Stomach (tissue), 9 donors: ENCODE measurements around the gene LSM3. TPM values are rescaled to one million over a fixed set of nuclear protein-coding genes. Genes with fewer than 3 reads are reported as not detected.

Experiments used
- DNase-seq, 2 donors: peaks; one replicate each; pipeline versions ENCODE4 v3.0.0 to v3.0.0-alpha.2; 2013 to 2019
- H3K27ac ChIP-seq, 5 donors: fragments of 200-600 bp in 4 of 5; sonication (generic) in 4 of 5; one replicate each; pipeline ENCODE4 v1.5.1; 2013 to 2019; ENCODE audit warnings: mild to moderate bottlenecking in 1 of 5, moderate library complexity in 1 of 5
- H3K27me3 ChIP-seq, 3 donors: fragments of 200-600 bp; sonication (generic); one replicate each; pipeline ENCODE4 v1.5.1; 2017 to 2019; ENCODE audit warnings: mixed run types in 1 of 3
- H3K36me3 ChIP-seq, 4 donors: fragments of 200-600 bp; sonication (generic); 1 replicate in 3 of 4; 2 replicates in 1 of 4; pipeline ENCODE4 v1.5.1; 2016 to 2019
- H3K4me1 ChIP-seq, 4 donors: fragments of 200-600 bp; sonication (generic); one replicate each; pipeline ENCODE4 v1.5.1; 2016 to 2019
- H3K4me3 ChIP-seq, 4 donors: fragments of 200-600 bp; sonication (generic) in 3 of 4; one replicate each; pipeline ENCODE4 v1.5.1; 2016 to 2019; ENCODE audit warnings: mild to moderate bottlenecking in 1 of 4
- H3K9me3 ChIP-seq, 4 donors: fragments of 200-600 bp; sonication (generic); one replicate each; pipeline ENCODE4 v1.5.1; 2016 to 2019
- CTCF ChIP-seq, 7 experiments: fragments of 450-650 bp in 4 of 7; fragments of 200-600 bp in 3 of 7; sonication (generic) in 3 of 7; IDR thresholded peaks; one replicate each; pipeline ENCODE4 v1.5.1; 2016 to 2019; ENCODE audit warnings: antibody characterized with exemption in 7 of 7, control low read depth in 2 of 7, mild to moderate bottlenecking in 1 of 7
- EP300 ChIP-seq: sonication (generic); formaldehyde crosslinking; IDR thresholded peaks from one replicate; pipeline ENCODE4 v1.6.1; 2017; ENCODE audit warnings: antibody characterized with exemption
- POLR2A ChIP-seq, 4 donors: fragments of 450-650 bp; IDR thresholded peaks; one replicate each; pipeline ENCODE4 v1.6.1; 2016; ENCODE audit warnings: antibody characterized with exemption in 4 of 4, control low read depth in 2 of 4, mild to moderate bottlenecking in 1 of 4, moderate library complexity in 1 of 4
- POLR2AphosphoS5 ChIP-seq, 3 donors: sonication (generic); formaldehyde crosslinking; IDR thresholded peaks; one replicate each; pipeline ENCODE4 v1.6.1; 2016; ENCODE audit warnings: antibody characterized with exemption in 3 of 3
- WGBS, 5 donors: extraction: QIAGEN DNeasy Blood & Tissue Kit in 3 of 5; methylation state at CpG; one replicate each; pipeline versions ENCODE4 v1.1.5 to v1.1.7; 2013 to 2018; 5-methylcytosine and 5-hydroxymethylcytosine counted together
- intact Hi-C: fragments of 100-400 bp; cut with DNase I; formaldehyde crosslinking; loops from one replicate; pipeline ENCODE4 v1.15.1; 2023; ENCODE audit warnings: low total_unique reads
- polyA plus RNA-seq, 3 donors: library from polyadenylated mRNA; stranded (reverse); fragments of 200-250 nt; gene quantifications; one replicate each; pipeline ENCODE4 v1.2.3, GENCODE V29; 2013
- total RNA-seq, 5 donors: library from RNA; depleted of rRNA; stranded (reverse); fragments of >200 nt; gene quantifications; one replicate each; pipeline versions ENCODE4 v1.1.0 to v1.2.3, GENCODE V29; 2014 to 2016
- donor health status: healthy with polysubstance abuse.
- donor health status: Bipolar disorder and iron deficiency.
- donor health status: healthy.

Gene LSM3
- total and polyA plus RNA-seq, 8 donors, result 2.2 to 15.0 (median 11.0) TPM

- DNase-seq, result no peak
These were observed 45.3 kb upstream of the LSM3 start for GRCh38 chr3:14133188-14133800.

GRCh38 chr3:14133876-14134275 lies 44.7 kb upstream of the LSM3 start:
- intact Hi-C loops, result no loop called here

More at GRCh38 chr3:14133188-14133800, 45.3 kb upstream of the LSM3 start:
- no peak overlapping the region for H3K4me3 ChIP-seq
- H3K4me1 ChIP-seq, result peaks cover 0 to 16% (median 0%) of the 10 kb centered on the region in 4 donors
- 80 to 90% (median 87%) methylated on average over 8 to 10 of the region's 10 CpGs for WGBS, 5 donors
- TF ChIP-seq CTCF (IDR thresholded peaks at IDR 0.05), result no peak
- no peak for TF ChIP-seq POLR2AphosphoS5 (IDR thresholded peaks at IDR 0.05)
- TF ChIP-seq EP300, result no peak
- TF ChIP-seq POLR2A (IDR thresholded peaks at IDR 0.05), result no peak
- H3K36me3 ChIP-seq, result peaks cover 73 to 100% (median 95%) of the 10 kb centered on the region in 4 donors
- H3K9me3 ChIP-seq, result no peaks in the 10 kb centered on the region
- no peaks in the 10 kb centered on the region for H3K27me3 ChIP-seq
- no peak overlapping the region for H3K27ac ChIP-seq
- intact Hi-C loops, result no loop called here

GRCh38 chr3:14134291-14134690 lies 44.3 kb upstream of the LSM3 start:
- 80 to 96% (median 93%) methylated on average over 6 of the region's 6 CpGs for WGBS, 5 donors
- H3K36me3 ChIP-seq, result peaks cover 82 to 100% (median 98%) of the 10 kb centered on the region in 4 donors
- H3K9me3 ChIP-seq, result no peaks in the 10 kb centered on the region
- DNase-seq, result no peak
- no peak overlapping the region for H3K27ac ChIP-seq
- TF ChIP-seq POLR2AphosphoS5 (IDR thresholded peaks at IDR 0.05), result no peak
- no peak for TF ChIP-seq POLR2A (IDR thresholded peaks at IDR 0.05)
- no peak for TF ChIP-seq CTCF (IDR thresholded peaks at IDR 0.05)
- TF ChIP-seq EP300, result no peak
- H3K4me3 ChIP-seq, result no peak overlapping the region
- intact Hi-C loops, result no loop called here
- peaks cover 0 to 14% (median 0%) of the 10 kb centered on the region in 4 donors for H3K4me1 ChIP-seq
- H3K27me3 ChIP-seq, result no peaks in the 10 kb centered on the region

More at GRCh38 chr3:14133876-14134275, 44.7 kb upstream of the LSM3 start:
- DNase-seq, result no peak
- H3K36me3 ChIP-seq, result peaks cover 78 to 100% (median 95%) of the 10 kb centered on the region in 4 donors
- H3K27me3 ChIP-seq, result no peaks in the 10 kb centered on the region
- TF ChIP-seq POLR2A (IDR thresholded peaks at IDR 0.05) (no peak), POLR2AphosphoS5 (IDR thresholded peaks at IDR 0.05) (no peak), CTCF (IDR thresholded peaks at IDR 0.05) (no peak), EP300 (no peak)
- H3K9me3 ChIP-seq, result no peaks in the 10 kb centered on the region
- H3K27ac ChIP-seq, result no peak overlapping the region
- 90 to 100% (median 97%) methylated on average over 5 of the region's 5 CpGs for WGBS, 5 donors
- peaks cover 0 to 14% (median 0%) of the 10 kb centered on the region in 4 donors for H3K4me1 ChIP-seq
- no peak overlapping the region for H3K4me3 ChIP-seq

- intact Hi-C loops, result no loop called here
- Histone ChIP-seq H3K36me3 (peaks cover 72 to 100% (median 98%) of the 10 kb centered on the region in 4 donors), H3K4me3 (no peak overlapping the region), H3K27ac (no peak overlapping the region), H3K9me3 (no peaks in the 10 kb centered on the region), H3K27me3 (no peaks in the 10 kb centered on the region), H3K4me1 (peaks cover 0 to 14% (median 0%) of the 10 kb centered on the region in 4 donors)
- DNase-seq, result no peak
- TF ChIP-seq CTCF (IDR thresholded peaks at IDR 0.05), result no peak
- 81 to 94% (median 90%) methylated on average over 3 to 11 of the region's 11 CpGs for WGBS, 5 donors
These were observed 43.0 kb upstream of the LSM3 start for GRCh38 chr3:14135581-14135980.
